ENCODE measurements around the gene TFEB.

The TFEB gene

GRCh38 chr6:41739041-41739440 lies 3.6 kb upstream of the TFEB start:
- TF ChIP-seq Cebpa-rat (IDR thresholded peaks at IDR 0.05) = no peak
- H3K4me2 ChIP-seq = no peak overlapping the region
- H3K36me3 ChIP-seq = no peaks in the 10 kb centered on the region

DNA sequence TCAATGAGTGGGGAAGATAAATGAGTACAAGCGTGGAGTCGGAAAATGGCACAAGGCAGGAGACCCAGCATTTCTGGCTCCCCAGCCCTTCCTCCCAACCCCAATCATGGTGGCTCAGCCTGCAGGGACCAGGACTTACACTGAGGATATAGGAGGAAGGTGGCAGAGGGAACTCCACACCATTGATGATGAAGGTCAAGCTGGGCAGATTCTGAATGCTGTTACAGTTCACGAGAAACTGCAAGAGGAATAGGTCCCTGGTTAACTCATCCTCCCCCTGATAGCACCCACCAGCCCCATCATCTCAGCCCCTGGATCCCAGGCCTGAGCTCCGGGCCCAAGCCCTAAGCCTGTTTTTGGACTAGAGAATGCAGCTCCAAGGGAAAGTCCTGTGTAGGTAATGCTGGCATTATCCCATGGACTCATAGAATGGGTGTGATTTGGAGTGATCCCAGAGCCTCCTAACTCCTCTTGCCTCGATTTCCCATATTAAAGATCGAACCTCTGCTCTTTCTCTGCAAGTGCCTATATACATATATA lies 2.3 kb upstream of the TFEB start:
- peaks cover 26% of the 10 kb centered on the region for H3K4me1 ChIP-seq
- no peaks in the 10 kb centered on the region for H4K20me1 ChIP-seq
- H3K27ac ChIP-seq = no peak overlapping the region
- no peak overlapping the region for H3K4me3 ChIP-seq
- no peaks in the 10 kb centered on the region for H3K36me3 ChIP-seq
- no peaks in the 10 kb centered on the region for H3K9me3 ChIP-seq
- TF ChIP-seq Cebpa-rat (IDR thresholded peaks at IDR 0.05) = no peak
- H3K27me3 ChIP-seq = no peaks in the 10 kb centered on the region
- no peak overlapping the region for H3K9ac ChIP-seq
- no peak overlapping the region for H3K4me2 ChIP-seq

More at GRCh38 chr6:41739041-41739440, 3.6 kb upstream of the TFEB start:
- Histone ChIP-seq H3K9ac (no peak overlapping the region), H3K27me3 (no peaks in the 10 kb centered on the region), H3K9me3 (no peaks in the 10 kb centered on the region), H3K4me1 (peaks cover 15% of the 10 kb centered on the region), H4K20me1 (no peaks in the 10 kb centered on the region), H3K27ac (no peak overlapping the region), H3K4me3 (no peak overlapping the region)

- Histone ChIP-seq H3K27me3 (no peaks in the 10 kb centered on the region), H3K4me3 (no peak overlapping the region), H4K20me1 (peaks cover under 1% of the 10 kb centered on the region; the same call in 1 of the 2 replicates), H3K4me2 (no peak overlapping the region), H3K27ac (no peak overlapping the region), H3K36me3 (no peaks in the 10 kb centered on the region), H3K4me1 (peaks cover 33% of the 10 kb centered on the region), H3K9me3 (no peaks in the 10 kb centered on the region), H3K9ac (no peak overlapping the region)
- no peak for TF ChIP-seq Cebpa-rat (IDR thresholded peaks at IDR 0.05)
These were observed 1.6 kb upstream of the TFEB start for GRCh38 chr6:41736800-41737555.

DNA sequence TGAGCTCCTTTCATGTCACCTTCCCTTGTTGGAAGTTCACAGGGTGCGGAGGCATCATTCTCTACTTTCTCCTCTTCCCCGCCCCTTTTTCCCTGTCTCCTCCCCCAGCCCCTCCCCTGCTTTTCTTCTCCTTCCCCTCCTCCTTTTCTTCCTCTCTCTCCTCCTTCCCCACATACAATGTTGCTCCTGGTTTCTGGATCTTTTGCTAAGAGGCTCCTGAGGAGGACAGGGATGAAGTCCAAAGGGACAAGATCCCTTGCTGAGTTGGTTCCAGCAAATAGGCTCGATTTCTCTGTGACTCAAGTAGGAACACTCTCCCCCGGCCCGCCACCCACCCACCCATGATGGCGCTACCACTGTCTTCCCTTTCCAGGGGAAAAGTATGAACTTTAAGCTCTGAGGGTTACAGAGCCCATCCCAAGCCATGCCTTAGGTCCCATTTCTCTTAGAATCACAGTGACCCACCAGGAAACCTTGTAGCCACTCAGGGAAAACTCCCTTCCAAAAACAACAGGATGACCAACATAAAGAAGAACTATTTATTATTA lies 852 bp upstream of the TFEB start:
- H3K36me3 ChIP-seq = no peaks in the 10 kb centered on the region
- no peaks in the 10 kb centered on the region for H3K9me3 ChIP-seq
- H3K9ac ChIP-seq = no peak overlapping the region
- H4K20me1 ChIP-seq = peaks cover 7% of the 10 kb centered on the region; the same call in 1 of the 2 replicates
- no peak overlapping the region for H3K4me3 ChIP-seq
- no peaks in the 10 kb centered on the region for H3K27me3 ChIP-seq
- no peak overlapping the region for H3K27ac ChIP-seq
- TF ChIP-seq Cebpa-rat (IDR thresholded peaks at IDR 0.05) = no peak
- H3K4me1 ChIP-seq = peaks cover 40% of the 10 kb centered on the region
- H3K4me2 ChIP-seq = peak overlapping the region; percentile 100

DNA sequence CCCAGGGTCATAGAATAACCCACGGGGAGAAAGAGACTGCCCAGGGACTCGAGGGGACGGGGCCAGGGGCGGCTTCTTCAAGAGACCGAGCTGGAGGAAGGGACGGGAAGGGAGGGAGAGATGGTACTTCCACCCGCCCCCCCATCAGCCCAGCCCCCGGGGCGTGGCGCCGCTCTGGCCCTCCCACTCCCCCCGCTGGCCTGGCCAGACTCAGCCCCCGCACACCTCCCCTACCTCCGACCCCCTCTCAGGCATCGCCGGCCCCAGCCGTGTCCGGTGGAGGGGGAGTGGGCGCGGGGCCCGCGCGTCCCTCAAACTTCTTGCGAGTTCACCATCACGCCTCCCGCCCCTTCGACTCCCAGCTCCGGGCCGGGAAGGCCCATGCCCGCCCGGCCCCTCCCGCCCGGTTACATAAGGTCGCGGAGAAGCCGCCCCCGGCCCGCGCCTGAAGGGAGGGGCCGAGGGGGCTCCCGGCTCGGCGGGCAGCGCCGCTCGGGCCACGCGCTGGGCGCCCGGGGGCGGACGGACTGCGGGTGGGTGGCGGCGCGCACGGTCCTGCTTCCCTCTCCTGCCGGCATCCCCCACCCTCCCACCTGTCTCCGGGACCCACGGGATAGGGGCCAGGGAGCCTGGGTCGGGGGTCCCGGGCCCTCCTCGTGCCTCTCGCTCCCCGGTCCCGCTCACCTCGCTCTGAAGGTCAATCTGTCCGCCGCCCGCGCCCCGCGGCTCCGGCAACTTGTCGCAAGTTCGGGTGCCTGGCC lies 562 bp downstream of the TFEB start:
- Histone ChIP-seq H3K4me1 (peaks cover 54% of the 10 kb centered on the region), H3K4me2 (peak overlapping the region; percentile 100), H3K4me3 (peak overlapping the region; percentile 90), H3K9me3 (no peaks in the 10 kb centered on the region), H3K27ac (peak overlapping the region; percentile 94), H3K9ac (peak overlapping the region; percentile 96), H3K27me3 (no peaks in the 10 kb centered on the region), H3K36me3 (no peaks in the 10 kb centered on the region), H4K20me1 (peaks cover 21% of the 10 kb centered on the region)
- no peak for TF ChIP-seq Cebpa-rat (IDR thresholded peaks at IDR 0.05)

GRCh38 chr6:41733707-41734665 lies 1.4 kb downstream of the TFEB start:
- no peaks in the 10 kb centered on the region for H3K36me3 ChIP-seq
- no peaks in the 10 kb centered on the region for H3K9me3 ChIP-seq
- peak overlapping the region; percentile 96 for H3K9ac ChIP-seq
- H3K4me1 ChIP-seq = peaks cover 59% of the 10 kb centered on the region
- peaks cover 30% of the 10 kb centered on the region for H4K20me1 ChIP-seq
- no peak for TF ChIP-seq Cebpa-rat (IDR thresholded peaks at IDR 0.05)
- peak overlapping the region; percentile 94 for H3K27ac ChIP-seq
- H3K27me3 ChIP-seq = no peaks in the 10 kb centered on the region
- peak overlapping the region; percentile 90 for H3K4me3 ChIP-seq
- peak overlapping the region; percentile 100 for H3K4me2 ChIP-seq

DNA sequence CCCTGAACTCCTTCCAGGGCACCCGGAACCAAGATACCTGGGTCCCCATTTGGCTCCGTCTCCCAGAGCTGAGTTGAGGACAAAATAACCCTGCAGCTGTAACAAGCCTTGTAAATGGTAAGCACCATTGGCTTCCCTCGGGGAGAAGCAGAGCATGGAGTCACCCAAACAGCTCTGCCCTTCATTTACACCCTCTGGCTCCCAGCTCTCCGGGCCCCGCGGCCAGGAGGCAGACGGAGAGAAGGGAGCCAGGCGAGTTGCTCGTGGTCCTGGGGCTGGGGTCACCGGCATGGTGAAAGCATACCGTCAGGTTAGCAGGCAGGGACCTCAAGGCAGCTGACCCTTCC lies 2.1 kb downstream of the TFEB start:
- H3K9me3 ChIP-seq = no peaks in the 10 kb centered on the region
- peak overlapping the region; percentile 90 for H3K4me3 ChIP-seq
- H3K27me3 ChIP-seq = no peaks in the 10 kb centered on the region
- no peak for TF ChIP-seq Cebpa-rat (IDR thresholded peaks at IDR 0.05)
- peaks cover 36% of the 10 kb centered on the region for H4K20me1 ChIP-seq
- peaks cover 66% of the 10 kb centered on the region for H3K4me1 ChIP-seq
- peak overlapping the region; percentile 88 for H3K9ac ChIP-seq
- peak overlapping the region; percentile 100 for H3K4me2 ChIP-seq
- no peaks in the 10 kb centered on the region for H3K36me3 ChIP-seq
- H3K27ac ChIP-seq = peak overlapping the region; percentile 94

DNA sequence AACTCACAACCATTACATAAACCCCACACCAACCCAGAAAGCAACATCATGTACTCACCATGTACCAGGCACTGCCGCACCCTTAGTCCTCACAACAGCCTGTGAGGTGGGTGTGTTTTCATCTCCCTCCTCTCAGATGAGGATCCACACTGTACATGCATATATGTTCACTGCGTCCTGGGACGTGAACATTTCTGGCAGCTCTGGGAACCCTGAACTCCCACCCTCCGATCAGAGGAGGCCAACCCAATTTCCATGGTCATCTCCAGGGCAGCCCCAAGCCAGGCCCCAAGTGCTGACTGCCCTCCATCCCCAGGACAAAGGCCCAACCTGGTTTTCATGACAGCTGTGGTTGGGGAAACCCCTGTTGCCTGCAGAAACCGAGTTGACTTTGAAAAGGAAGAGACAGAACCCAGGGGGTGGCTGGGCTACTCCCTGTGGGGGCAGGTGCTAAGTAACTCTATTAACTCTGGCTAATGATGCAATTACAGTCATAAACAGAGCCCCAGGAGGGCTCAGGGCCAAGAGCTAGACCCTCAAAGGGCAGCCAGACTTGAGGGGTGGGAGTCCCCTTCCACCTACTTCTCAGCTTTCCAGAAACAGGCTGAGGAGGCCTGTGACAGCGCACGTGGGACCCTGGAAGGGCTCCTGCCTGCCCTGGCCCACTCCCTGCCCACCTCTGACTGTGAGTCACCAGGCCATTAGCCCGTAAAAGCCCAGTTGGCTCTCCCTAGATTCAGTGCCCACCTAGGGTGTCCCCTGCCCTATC lies 2.6 kb downstream of the TFEB start:
- peak overlapping the region; percentile 88 for H3K9ac ChIP-seq
- peak overlapping the region; percentile 100 for H3K4me2 ChIP-seq
- peak overlapping the region; percentile 94 for H3K27ac ChIP-seq
- peaks cover 71% of the 10 kb centered on the region for H3K4me1 ChIP-seq
- H3K36me3 ChIP-seq = no peaks in the 10 kb centered on the region
- H3K4me3 ChIP-seq = peak overlapping the region; percentile 90
- no peak for TF ChIP-seq Cebpa-rat (IDR thresholded peaks at IDR 0.05)
- no peaks in the 10 kb centered on the region for H3K27me3 ChIP-seq
- H3K9me3 ChIP-seq = no peaks in the 10 kb centered on the region
- peaks cover 41% of the 10 kb centered on the region for H4K20me1 ChIP-seq
